Activated T-cell treated with anti-CD3 and anti-CD28 coated beads for 48 hours (primary cell): Measurements from ENCODE around the gene FAM174C.
A peak's percentile ranks its signal among the peaks of the same experiment; 100 is the strongest.
"Not testable (repeated sequence)": the region's sequence is repeated elsewhere in the genome, so short reads cannot be mapped to it uniquely, and the experiment has no call there.

Source experiments
- DNase-seq: peaks from one replicate; pipeline ENCODE4 v3.0.0-alpha.2; 2020; ENCODE audit warnings: low read depth

FAM174C gene

GRCh38 chr19:1237027-1237659 is 38.2 kb upstream of the FAM174C start:
- DNase-seq, result no peak

- no peak for DNase-seq
Measured at GRCh38 chr19:1237754-1238368, 37.5 kb upstream of the FAM174C start, which contains the start of gene CBARP. Gene CBARP, minus strand, starts transcription at chr19:1238005. Its CDS starts 1,905 bp downstream, at chr19:1236100.

- no peak for DNase-seq
Measured at GRCh38 chr19:1238369-1239303, 36.7 kb upstream of the FAM174C start.

- no peak for DNase-seq
Measured at GRCh38 chr19:1239420-1239795, 35.9 kb upstream of the FAM174C start.

- peak; percentile 96 for DNase-seq
Measured at GRCh38 chr19:1239796-1240737, 35.3 kb upstream of the FAM174C start.

GRCh38 chr19:1240925-1241324 is 34.4 kb upstream of the FAM174C start:
- DNase-seq, result no peak

- peak; percentile 93 for DNase-seq
Measured at GRCh38 chr19:1241417-1242095, 33.8 kb upstream of the FAM174C start, which contains the start of gene ATP5F1D. Gene ATP5F1D, plus strand, starts transcription at chr19:1241751. Its CDS starts 100 bp downstream, at chr19:1241851.

- DNase-seq, result peak; percentile 82
Measured at GRCh38 chr19:1243768-1244692, 31.3 kb upstream of the FAM174C start.

- DNase-seq, result no peak
Measured at GRCh38 chr19:1244693-1245451, 30.5 kb upstream of the FAM174C start.

- DNase-seq, result no peak
Measured at GRCh38 chr19:1245494-1246264, 29.7 kb upstream of the FAM174C start.

GRCh38 chr19:1246265-1247087 is 28.9 kb upstream of the FAM174C start:
- DNase-seq, result not testable (repeated sequence)

GRCh38 chr19:1247748-1248138 is 27.6 kb upstream of the FAM174C start:
- no peak for DNase-seq

- DNase-seq, result peak; percentile 68
Measured at GRCh38 chr19:1248139-1248785, 27.1 kb upstream of the FAM174C start, which contains the start of gene MIDN. Gene MIDN, plus strand, starts transcription at chr19:1248583. Its CDS starts 1,714 bp downstream, at chr19:1250297.

GRCh38 chr19:1248786-1249297 is 26.5 kb upstream of the FAM174C start:
- DNase-seq, result no peak

GRCh38 chr19:1249298-1249989 is 25.9 kb upstream of the FAM174C start:
- DNase-seq, result peak; percentile 96

GRCh38 chr19:1249990-1250436 is 25.3 kb upstream of the FAM174C start:
- DNase-seq, result no peak
